H1 (cell line): ENCODE data around the gene SLC39A2. TPM values are rescaled to one million over a fixed set of nuclear protein-coding genes. Genes with fewer than 3 reads are reported as not detected.

ENCODE experiments used
- GTF2F1 ChIP-seq: IDR thresholded peaks from 2 replicates; pipeline ENCODE4 v1.6.1; 2012; ENCODE audit warnings: low read depth, low read length, improper control_type of control experiment, borderline replicate concordance
- HDAC2 ChIP-seq, 2 experiments: fragments of 300-600 bp in 1 of 2; sonication (generic) in 1 of 2; IDR thresholded peaks; 2 replicates each; pipeline ENCODE4 v1.6.1; 2011 to 2012; ENCODE audit warnings: low read depth in 2 of 2, low read length in 2 of 2, mild to moderate bottlenecking in 2 of 2, moderate library complexity in 2 of 2, borderline replicate concordance in 1 of 2, inconsistent platforms in 1 of 2
- PHF8 ChIP-seq: fragments of 200-600 bp; sonication (generic); conservative IDR thresholded peaks from 2 replicates; pipeline ENCODE4 v1.7.1; 2012; ENCODE audit warnings: low read depth, mild to moderate bottlenecking, inconsistent platforms, low read length, moderate library complexity
- RFX5 ChIP-seq: IDR thresholded peaks from 2 replicates; pipeline ENCODE4 v1.6.1; 2011; ENCODE audit warnings: low read depth, low read length, improper control_type of control experiment, borderline replicate concordance
- SIRT6 ChIP-seq: IDR thresholded peaks from one replicate; pipeline ENCODE4 v1.7.1; 2012; ENCODE audit warnings: low read length, inconsistent platforms
- ZNF274 ChIP-seq: IDR thresholded peaks from 2 replicates; pipeline ENCODE4 v1.7.0; 2012; ENCODE audit warnings: low read length, borderline replicate concordance; ENCODE audit errors: extremely low read depth
- polyA plus RNA-seq, 7 experiments: library from polyadenylated mRNA; depleted of rRNA in 3 of 7; stranded (reverse) in 5 of 7; unstranded in 2 of 7; fragments of >200 nt in 5 of 7; fragments of 200-250 nt in 2 of 7; gene quantifications; 1 replicate in 5 of 7; 2 replicates in 1 of 7; 4 replicates in 1 of 7; pipeline versions ENCODE4 v1.2.1 to v1.2.3, GENCODE V29; 2011 to 2013; ENCODE audit warnings: missing spikeins in 2 of 7, mixed read lengths in 2 of 7
- total RNA-seq: library from RNA; stranded (reverse); fragmentation: NEBNext Ultra II Directional; extraction: Animal tissue kit (Norgen Biotek cat#: 25700); gene quantifications from 2 replicates; pipeline ENCODE4 v1.2.1, GENCODE V29; 2021

The SLC39A2 gene
- total and polyA plus RNA-seq, 2 of the 8 experiments (the other 6 are each of a cell fraction or from before 2014, with no cell fraction given): 0.14 to 0.22 TPM

GRCh38 chr14:21015312-21015711 lies 16.2 kb downstream of the SLC39A2 start (continued):
- TF ChIP-seq GTF2F1 (no peak), SIRT6 (no peak), ZNF274 (no peak), RFX5 (no peak), HDAC2 (IDR thresholded peaks at IDR 0.05; ENCODE audit: borderline replicate concordance in 1 of 2, low read depth in 2 of 2, low read length in 2 of 2) (no peak), PHF8 (no peak)
- TF ChIP-seq, all 59 proteins: peak for 0
